Kidney epithelial cell (primary cell): ENCODE results near the gene RAF1. TPM values are rescaled to one million over a fixed set of nuclear protein-coding genes. Genes with fewer than 3 reads are reported as not detected.
"Not testable (repeated sequence)": the region's sequence is repeated elsewhere in the genome, so short reads cannot be mapped to it uniquely, and the experiment has no call there.

ENCODE experiments used
- DNase-seq: peaks from one replicate; pipeline ENCODE4 v3.0.0-alpha.2; 2010; ENCODE audit warnings: low read depth
- H3K27me3 ChIP-seq: 2 replicates; pipeline ENCODE4 v1.6.0; 2011; ENCODE audit warnings: low read length; ENCODE audit not compliant: control insufficient read depth, insufficient read depth
- H3K36me3 ChIP-seq: 2 replicates; pipeline ENCODE4 v1.5.1; 2011; ENCODE audit warnings: low read length; ENCODE audit not compliant: control insufficient read depth, insufficient read depth
- H3K4me3 ChIP-seq: 2 replicates; pipeline ENCODE4 v1.5.1; 2011; ENCODE audit warnings: low read depth, mild to moderate bottlenecking, control low read depth, low read length
- CTCF ChIP-seq: IDR thresholded peaks from 2 replicates; pipeline ENCODE4 v1.5.1; 2011; ENCODE audit warnings: mild to moderate bottlenecking, moderate library complexity, low read length, control low read depth, inconsistent platforms; ENCODE audit not compliant: insufficient read depth, poor library complexity, severe bottlenecking
- total RNA-seq: library from RNA; depleted of rRNA; stranded (reverse); fragments of >200 nt; gene quantifications from 2 replicates; pipeline ENCODE4 v1.2.3, GENCODE V29; 2015

Gene RAF1
- total RNA-seq, 1 donor from 2014 or later, result 56.9 TPM

DNA sequence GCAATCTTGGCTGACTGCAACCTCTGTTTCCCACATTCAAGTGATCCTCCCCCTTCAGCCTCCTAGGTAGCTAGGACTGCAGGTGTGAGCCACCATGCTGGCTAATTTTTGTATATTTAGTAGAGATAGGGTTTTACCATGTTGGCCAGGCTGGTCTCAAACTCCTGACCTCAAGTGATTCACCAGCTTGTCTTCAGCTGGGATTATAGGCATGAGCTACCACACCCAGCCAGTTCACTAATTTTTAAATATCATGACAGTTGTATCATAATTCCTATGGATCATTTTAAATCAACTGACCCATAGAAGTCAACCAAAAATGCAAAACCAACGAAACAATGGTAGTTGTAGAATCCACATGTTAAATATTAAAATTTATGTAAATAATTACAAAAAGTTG is 35.1 kb downstream of the RAF1 start:
- no peak for TF ChIP-seq CTCF
- no peak for DNase-seq
- H3K4me3 ChIP-seq, result no peak overlapping the region
- H3K36me3 ChIP-seq, result no peaks in the 10 kb centered on the region
- H3K27me3 ChIP-seq, result no peaks in the 10 kb centered on the region

DNA sequence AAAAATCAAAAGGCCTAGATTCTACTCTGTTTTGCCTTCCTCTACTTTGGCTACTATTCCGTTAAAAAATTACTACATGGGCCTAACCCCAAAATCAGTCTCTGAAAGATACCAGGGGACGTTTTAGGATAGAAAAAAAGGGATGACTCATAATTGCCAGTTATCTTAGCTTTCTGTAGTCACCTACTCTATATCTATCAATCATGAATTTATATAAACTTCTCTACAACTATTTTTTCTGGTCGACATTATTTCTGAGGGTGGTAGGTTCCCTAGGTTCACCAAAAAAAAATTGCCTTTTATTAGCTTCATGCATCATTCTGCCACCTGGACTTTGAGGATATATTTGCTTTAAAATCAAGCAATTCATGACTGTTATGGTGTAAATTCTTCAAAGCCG is 36.5 kb downstream of the RAF1 start:
- TF ChIP-seq CTCF, result no peak
- Histone ChIP-seq H3K36me3 (no peaks in the 10 kb centered on the region), H3K4me3 (no peak overlapping the region), H3K27me3 (no peaks in the 10 kb centered on the region)
- DNase-seq, result no peak

- H3K27me3 ChIP-seq, DNase-seq, H3K4me3 ChIP-seq, H3K36me3 ChIP-seq: not testable (repeated sequence)
These were observed 39.0 kb downstream of the RAF1 start for GRCh38 chr3:12624964-12625363.

GRCh38 chr3:12624056-12624455 is 39.9 kb downstream of the RAF1 start:
- no peak for DNase-seq
- H3K4me3 ChIP-seq, result no peak overlapping the region
- no peaks in the 10 kb centered on the region for H3K27me3 ChIP-seq
- TF ChIP-seq CTCF, result no peak
- no peaks in the 10 kb centered on the region for H3K36me3 ChIP-seq

DNA sequence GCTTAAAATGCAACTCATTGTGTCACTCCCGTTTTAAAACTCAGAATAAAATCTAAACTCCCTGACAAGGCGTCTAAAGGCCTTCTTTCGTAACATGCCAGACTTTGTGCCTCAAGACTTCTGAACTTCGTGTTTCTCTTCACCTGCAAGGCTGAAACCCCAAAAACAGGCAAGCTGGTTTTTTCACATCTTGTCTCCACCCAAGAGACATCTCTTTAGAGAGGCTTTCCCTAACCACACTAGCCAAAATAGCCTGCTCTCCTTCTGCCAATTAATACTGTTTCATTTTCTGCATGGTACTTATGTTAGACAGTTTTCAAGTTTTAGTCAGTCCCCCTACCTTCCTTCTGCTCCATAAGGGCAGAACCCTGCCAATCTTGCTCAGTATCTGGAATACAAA is 41.6 kb downstream of the RAF1 start:
- DNase-seq, result no peak
- H3K27me3 ChIP-seq, result no peaks in the 10 kb centered on the region
- no peaks in the 10 kb centered on the region for H3K36me3 ChIP-seq
- no peak for TF ChIP-seq CTCF
- H3K4me3 ChIP-seq, result no peak overlapping the region

DNA sequence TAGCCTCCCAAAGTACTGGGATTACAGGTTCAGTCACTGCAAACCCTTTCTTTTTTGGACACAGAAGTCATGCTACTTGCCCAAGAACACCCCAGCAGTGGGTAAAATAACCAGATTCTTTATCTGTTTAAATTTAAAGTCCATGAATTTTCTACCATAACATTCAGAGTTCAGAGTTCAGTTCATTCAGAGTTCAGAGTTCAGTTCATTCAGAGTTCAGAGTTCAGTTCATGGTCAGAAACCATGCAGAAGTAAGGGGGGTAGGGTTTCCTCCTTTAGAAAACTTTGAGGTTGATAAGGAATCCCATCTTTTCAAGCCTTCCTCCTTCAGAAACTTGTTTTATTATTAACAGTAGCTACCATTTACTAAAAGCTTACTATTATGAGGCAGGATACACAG is 43.2 kb downstream of the RAF1 start:
- TF ChIP-seq CTCF, result no peak
- H3K4me3 ChIP-seq, result no peak overlapping the region
- no peak for DNase-seq
- H3K36me3 ChIP-seq, result no peaks in the 10 kb centered on the region
- no peaks in the 10 kb centered on the region for H3K27me3 ChIP-seq
